AG04449 (cell line): Measurements from ENCODE around the gene ARHGAP33.

Experiments used
- CTCF ChIA-PET: fragments of 350-600 bp; formaldehyde crosslinking; extraction: SDS; loops from one replicate; lab custom pipeline; 2021; ENCODE audit warnings: antibody characterized with exemption; lab: Yijun Ruan, JAX
- POLR2A ChIA-PET: fragments of 400-600, 350-600 bp; formaldehyde crosslinking; extraction: SDS; loops from one replicate; lab custom pipeline; 2020; ENCODE audit warnings: antibody characterized with exemption, inconsistent platforms; lab: Yijun Ruan, JAX
- DNase-seq: peaks from one replicate; pipeline ENCODE4 v3.0.0-alpha.2; 2010; ENCODE audit warnings: low read depth, low spot score
- H3K4me3 ChIP-seq: 2 replicates; pipeline ENCODE4 v1.5.1; 2011; ENCODE audit warnings: low read depth, mild to moderate bottlenecking, control low read depth, low read length
- CTCF ChIP-seq: IDR thresholded peaks from one replicate; pipeline ENCODE4 v1.5.1; 2011; ENCODE audit warnings: mild to moderate bottlenecking, moderate library complexity, low read length, control low read depth, inconsistent platforms; ENCODE audit not compliant: insufficient read depth; ENCODE audit errors: missing control alignments

Gene ARHGAP33

DNA sequence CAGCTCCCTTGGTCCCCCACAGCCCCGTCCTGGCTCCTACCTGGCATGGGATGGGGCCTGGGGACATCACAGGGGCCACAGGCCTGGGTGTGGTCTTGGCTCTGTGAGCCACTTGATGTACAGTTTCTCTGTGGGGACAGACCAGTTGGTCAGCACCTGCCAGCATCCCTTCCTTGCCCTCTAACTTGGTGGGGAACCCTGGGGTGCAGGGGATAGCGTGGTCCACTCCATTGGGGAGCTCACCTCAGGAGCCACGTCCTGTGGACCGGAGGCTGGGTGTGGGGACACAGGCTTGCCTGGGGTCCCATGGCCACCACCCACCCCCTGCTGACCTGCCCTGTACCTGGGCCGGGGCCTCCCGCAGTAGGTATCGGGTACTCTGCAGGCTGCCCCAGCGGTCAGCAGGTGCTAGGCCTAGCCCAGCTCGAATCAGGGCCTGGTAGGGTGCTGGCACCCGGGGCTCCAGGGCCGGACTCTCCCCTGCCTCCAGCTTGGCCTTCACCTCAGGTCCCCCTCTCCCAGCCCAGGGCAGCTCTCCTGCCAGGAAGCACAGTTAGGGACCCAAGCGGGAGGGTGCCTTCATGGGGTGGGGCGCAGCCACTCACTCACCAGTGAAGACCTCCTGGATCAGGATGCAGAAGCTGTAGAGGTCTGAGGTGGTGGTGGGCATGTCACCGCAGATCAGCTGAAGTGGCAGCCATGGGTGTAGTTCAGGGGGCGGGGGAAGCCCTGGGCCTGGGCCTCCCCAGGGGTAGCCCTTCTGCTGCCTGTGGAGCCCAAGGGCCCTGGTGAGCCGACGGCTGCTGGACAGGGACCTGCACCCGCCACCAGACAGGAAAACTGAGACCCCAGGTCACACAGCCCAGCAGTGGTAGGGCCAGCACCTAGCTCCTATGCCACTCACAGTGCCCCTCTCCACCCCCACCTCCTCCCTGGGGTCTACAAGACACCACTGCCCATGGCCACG, 14.9 kb downstream of the ARHGAP33 start:
- ChIA-PET POLR2A (no interaction called here), CTCF (interaction anchor here (1.0 kb wide), 1 partner anchor 14 kb away, joined by 3 read pairs; no protein-coding TSS in a partner anchor)
- H3K4me3 ChIP-seq: no peak overlapping the region
- TF ChIP-seq CTCF: no peak
- no peak for DNase-seq

DNA sequence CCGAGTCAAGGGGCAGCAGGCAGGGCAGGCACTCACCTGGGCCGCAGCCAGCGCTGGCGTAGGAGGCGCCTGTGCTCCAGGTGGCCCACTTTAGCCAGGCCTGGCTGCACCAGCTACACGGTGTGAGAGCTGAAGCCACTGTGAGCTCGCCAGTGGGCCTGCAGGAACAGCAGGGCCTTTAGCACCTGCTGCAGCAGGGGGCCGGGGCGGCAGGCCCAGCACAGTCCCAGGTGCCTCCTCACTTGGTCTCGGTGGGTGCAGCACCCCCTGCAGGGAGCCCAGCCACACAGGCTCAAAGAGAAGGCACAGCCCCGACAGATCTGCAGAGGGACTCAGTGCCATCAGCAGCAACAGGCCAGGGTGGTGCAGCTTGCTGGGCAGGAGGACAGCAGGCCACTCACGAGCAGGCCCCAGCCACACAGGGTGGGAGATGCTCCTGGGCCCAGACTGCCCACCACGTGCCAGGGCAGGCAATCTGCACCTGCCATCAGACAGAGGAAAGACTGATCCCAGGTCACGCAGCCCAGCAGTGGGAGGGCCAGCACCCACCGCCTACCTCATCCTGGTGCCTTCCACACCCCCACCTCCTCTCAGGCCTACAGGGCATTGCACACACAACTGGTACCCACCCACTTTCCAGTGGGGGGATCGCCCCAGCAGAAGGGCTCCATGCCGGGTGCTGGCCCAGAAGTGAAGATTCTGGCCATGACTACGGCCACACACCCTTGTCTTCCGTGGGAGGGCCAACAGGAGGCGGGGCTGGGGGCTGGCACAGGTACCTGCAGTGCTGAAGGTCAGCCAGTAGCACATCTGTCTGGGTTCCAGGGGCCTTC, 15.8 kb downstream of the ARHGAP33 start:
- POLR2A ChIA-PET: no interaction called here
- CTCF ChIA-PET: no interaction called here
- no peak for TF ChIP-seq CTCF
- no peak overlapping the region for H3K4me3 ChIP-seq
- DNase-seq: no peak

- H3K4me3 ChIP-seq: no peak overlapping the region
- no peak for DNase-seq
- ChIA-PET POLR2A (no interaction called here), CTCF (no interaction called here)
- TF ChIP-seq CTCF: no peak
These were observed 16.5 kb downstream of the ARHGAP33 start for GRCh38 chr19:35791814-35792279.

DNA sequence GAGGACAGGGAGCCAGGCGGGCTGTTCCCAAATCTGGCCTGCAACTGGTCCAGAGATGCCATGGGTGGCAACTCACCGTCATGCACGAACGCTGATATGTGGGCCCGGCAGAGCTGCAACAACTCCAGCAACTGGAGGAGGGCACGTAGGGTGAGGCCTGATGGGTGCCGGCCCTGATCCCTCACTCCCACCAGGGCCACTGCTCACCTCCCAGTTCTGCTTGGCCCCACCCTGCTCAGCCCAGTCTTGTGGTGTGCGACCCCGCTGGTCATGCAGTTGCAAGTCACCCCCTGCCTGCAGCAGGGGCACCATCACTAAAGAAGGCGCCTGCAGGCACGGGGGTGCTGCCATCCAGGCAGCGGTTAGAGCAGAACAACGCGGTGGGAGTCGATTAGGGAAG, 16.9 kb downstream of the ARHGAP33 start:
- CTCF ChIA-PET: no interaction called here
- no peak for TF ChIP-seq CTCF
- H3K4me3 ChIP-seq: no peak overlapping the region
- no peak for DNase-seq
- POLR2A ChIA-PET: no interaction called here

DNA sequence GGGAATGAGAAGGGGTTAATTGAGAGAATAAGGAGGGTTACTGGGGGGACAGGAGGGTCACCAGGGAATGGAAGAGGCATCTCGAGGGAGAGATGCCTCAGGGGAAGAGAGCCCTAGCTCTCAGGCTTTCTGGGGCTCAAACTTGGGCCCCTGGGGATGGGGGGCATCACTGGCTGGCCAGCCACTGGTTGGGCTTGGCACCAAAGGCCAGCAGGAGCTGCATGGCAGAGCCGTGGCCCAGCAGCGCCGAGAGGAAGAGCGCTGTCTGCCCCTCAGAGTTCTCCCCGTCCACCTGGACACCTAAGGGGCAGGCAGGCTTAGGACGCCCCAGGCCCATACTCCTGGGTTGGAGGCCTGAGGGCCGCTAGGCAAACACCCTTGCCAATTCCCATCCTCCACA, 17.5 kb downstream of the ARHGAP33 start:
- ChIA-PET POLR2A (no interaction called here), CTCF (no interaction called here)
- no peak overlapping the region for H3K4me3 ChIP-seq
- DNase-seq: no peak
- no peak for TF ChIP-seq CTCF
